HCT116 (cell line): ENCODE measurements around the gene PDK2. TPM values are rescaled to one million over a fixed set of nuclear protein-coding genes. Genes with fewer than 3 reads are reported as not detected.

Experiments used
- ATAC-seq: fragments of 200-7000 bp; cut with Tn5 transposase; 2 replicates; pipeline ENCODE4 v1.9.1; 2020; ENCODE audit warnings: mild to moderate bottlenecking, moderate library complexity
- BruUV-seq: library from RNA; stranded (reverse); fragments of 400-500 nt; replicated peaks from 2 replicates; lab custom pipeline; 2021; lab: Mats Ljungman, UMichigan
- CTCF ChIA-PET: fragments of 300-600 bp; sonication (Branson Sonifier 250); formaldehyde crosslinking; loops from one replicate; lab custom pipeline; 2021; ENCODE audit warnings: antibody characterized with exemption; lab: Charles Lee
- POLR2A ChIA-PET: fragments of 300-600, 350-600 bp; sonication (Branson Sonifier 250); formaldehyde crosslinking; loops from one replicate; lab custom pipeline; 2021; ENCODE audit warnings: antibody characterized with exemption; lab: Charles Lee
- RAD21 ChIA-PET, 2 experiments: fragments of 300-600 bp; sonication (Branson Sonifier 250); formaldehyde crosslinking; loops; one replicate each; lab custom pipeline; 2023; ENCODE audit warnings: low total read pairs in 2 of 2; ENCODE audit not compliant: uncharacterized antibody in 2 of 2, unreplicated experiment in 2 of 2, low non-redundant PET in 1 of 2; lab: Charles Lee
- DNase-seq: peaks from one replicate; pipeline ENCODE4 v3.0.0-alpha.2; 2010; ENCODE audit warnings: low read depth, low spot score
- H2AFZ ChIP-seq: fragments of 200-600 bp; shearing (Covaris generic), sonication (generic); 2 replicates; pipeline ENCODE4 v1.6.1; 2017; ENCODE audit warnings: low read depth, mixed run types, mixed read lengths, antibody characterized with exemption, low read length; ENCODE audit not compliant: poor library complexity, severe bottlenecking
- H3K27ac ChIP-seq: 2 replicates; pipeline ENCODE4 v1.5.1; 2012; ENCODE audit warnings: low read depth, low read length
- H3K27me3 ChIP-seq: fragments of 200-600 bp; sonication (generic); 2 replicates; pipeline ENCODE4 v1.6.1; 2016; ENCODE audit warnings: mixed run types, low read length, mixed read lengths; ENCODE audit not compliant: insufficient read depth
- H3K36me3 ChIP-seq, 2 experiments: fragments of 200-500 bp in 1 of 2; fragments of 200-600 bp in 1 of 2; sonication (Bioruptor generic) in 1 of 2; sonication (generic) in 1 of 2; 2 replicates each; pipeline versions ENCODE4 v1.5.1 to v1.6.1; 2014 to 2016; ENCODE audit warnings: low read length in 2 of 2, inconsistent platforms in 1 of 2, mixed read lengths in 1 of 2, mixed run types in 1 of 2; ENCODE audit not compliant: insufficient read depth in 2 of 2, control insufficient read depth in 1 of 2
- H3K4me1 ChIP-seq, 2 experiments: fragments of 200-600 bp in 1 of 2; sonication (generic) in 1 of 2; 2 replicates each; pipeline versions ENCODE4 v1.5.1 to v1.6.1; 2012 to 2017; ENCODE audit warnings: low read length in 2 of 2, inconsistent platforms in 1 of 2, mild to moderate bottlenecking in 1 of 2, mixed read lengths in 1 of 2, mixed run types in 1 of 2, moderate library complexity in 1 of 2; ENCODE audit not compliant: insufficient read depth in 2 of 2, control insufficient read depth in 1 of 2
- H3K4me2 ChIP-seq: fragments of 200-600 bp; sonication (generic); 2 replicates; pipeline ENCODE4 v1.6.1; 2017; ENCODE audit warnings: mixed run types, low read length, mixed read lengths
- H3K4me3 ChIP-seq, 2 experiments: fragments of 200-600 bp in 1 of 2; sonication (generic) in 1 of 2; replicated peaks in 1 of 2; 2 replicates each; pipeline ENCODE4 v1.5.1; 2011 to 2016; ENCODE audit warnings: low read length in 2 of 2, control low read depth in 1 of 2, low read depth in 1 of 2, mild to moderate bottlenecking in 1 of 2, mixed read lengths in 1 of 2, mixed run types in 1 of 2
- H3K79me2 ChIP-seq: fragments of 200-600 bp; sonication (generic); 2 replicates; pipeline ENCODE4 v1.6.1; 2017; ENCODE audit warnings: mild to moderate bottlenecking, mixed run types, low read length, moderate library complexity, mixed read lengths; ENCODE audit not compliant: insufficient read depth
- H3K9ac ChIP-seq: fragments of 200-600 bp; sonication (generic); 2 replicates; pipeline ENCODE4 v1.6.1; 2016; ENCODE audit warnings: low read length, mixed read lengths
- H3K9me2 ChIP-seq: fragments of 200-600 bp; sonication (generic), shearing (Covaris generic); 2 replicates; pipeline ENCODE4 v1.6.1; 2017; ENCODE audit warnings: mixed run types, mild to moderate bottlenecking, moderate library complexity; ENCODE audit not compliant: insufficient read depth
- H3K9me3 ChIP-seq, 2 experiments: fragments of 200-500 bp in 1 of 2; fragments of 200-600 bp in 1 of 2; sonication (Bioruptor generic) in 1 of 2; sonication (generic) in 1 of 2; 2 replicates each; pipeline ENCODE4 v1.6.1; 2014 to 2017; ENCODE audit warnings: low read length in 2 of 2, mixed read lengths in 2 of 2, inconsistent platforms in 1 of 2, low read depth in 1 of 2, mild to moderate bottlenecking in 1 of 2, mixed run types in 1 of 2, moderate library complexity in 1 of 2; ENCODE audit not compliant: control insufficient read depth in 1 of 2, insufficient read depth in 1 of 2
- H4K20me1 ChIP-seq: fragments of 200-600 bp; sonication (generic), shearing (Covaris generic); 2 replicates; pipeline ENCODE4 v1.6.1; 2017; ENCODE audit warnings: mixed run types, mild to moderate bottlenecking, moderate library complexity; ENCODE audit not compliant: insufficient read depth
- FOSL1 ChIP-seq: IDR thresholded peaks from 2 replicates; pipeline ENCODE4 v1.6.1; 2012; ENCODE audit warnings: low read depth
- MAX ChIP-seq: IDR thresholded peaks from 2 replicates; pipeline ENCODE4 v1.6.1; 2012
- SIN3A ChIP-seq: IDR thresholded peaks from 2 replicates; pipeline ENCODE4 v1.6.1; 2012; ENCODE audit warnings: low read depth
- intact Hi-C: fragments of 100-400 bp; cut with micrococcal nuclease; formaldehyde crosslinking; loops from 2 replicates; pipeline ENCODE4 v1.10.0; 2022
- total RNA-seq: library from RNA; stranded (reverse); gene quantifications from one replicate; pipeline ENCODE4 v1.2.1, GENCODE V29; 2021; ENCODE audit not compliant: unreplicated experiment

The PDK2 gene
- total RNA-seq, 1 experiment from 2014 or later, result 39.1 TPM

DNA sequence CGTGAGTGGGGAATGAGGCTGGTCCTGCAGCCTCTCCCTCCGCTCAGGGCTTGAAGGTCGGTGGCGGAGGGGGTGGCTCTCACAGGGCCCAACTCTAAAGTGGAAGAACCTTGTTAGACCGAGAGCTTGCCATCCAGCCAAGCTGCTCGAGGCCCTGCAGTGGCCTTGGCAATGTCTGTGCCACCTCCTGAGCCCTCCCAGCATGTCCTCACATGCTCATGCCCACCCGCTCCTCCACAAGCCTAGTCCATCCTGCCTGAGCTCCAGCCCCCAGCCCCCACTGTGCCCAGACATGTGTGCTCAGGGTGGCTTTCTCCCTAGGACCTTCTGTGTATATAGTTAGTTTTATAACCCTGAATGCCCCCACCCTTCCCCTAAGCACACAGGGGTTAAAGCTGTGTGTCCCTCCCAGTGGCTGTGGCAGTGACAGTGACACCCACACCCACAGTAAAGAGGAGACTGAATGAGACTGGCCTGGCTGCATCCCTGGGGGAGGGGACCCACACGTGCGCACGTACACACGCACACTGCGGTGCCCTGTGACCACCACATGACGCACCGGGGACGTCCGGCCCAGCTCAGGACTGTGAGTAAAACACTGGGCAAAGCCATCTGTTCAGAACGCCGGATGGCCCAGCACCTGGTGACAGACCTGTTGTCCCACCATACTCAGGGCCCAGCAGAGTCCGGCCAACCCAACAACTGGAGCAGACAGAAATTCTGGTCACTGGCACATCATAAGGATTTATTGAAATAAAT lies 15.6 kb downstream of the PDK2 start (continued):
- no peak for TF ChIP-seq SIN3A
- TF ChIP-seq FOSL1, result no peak

DNA sequence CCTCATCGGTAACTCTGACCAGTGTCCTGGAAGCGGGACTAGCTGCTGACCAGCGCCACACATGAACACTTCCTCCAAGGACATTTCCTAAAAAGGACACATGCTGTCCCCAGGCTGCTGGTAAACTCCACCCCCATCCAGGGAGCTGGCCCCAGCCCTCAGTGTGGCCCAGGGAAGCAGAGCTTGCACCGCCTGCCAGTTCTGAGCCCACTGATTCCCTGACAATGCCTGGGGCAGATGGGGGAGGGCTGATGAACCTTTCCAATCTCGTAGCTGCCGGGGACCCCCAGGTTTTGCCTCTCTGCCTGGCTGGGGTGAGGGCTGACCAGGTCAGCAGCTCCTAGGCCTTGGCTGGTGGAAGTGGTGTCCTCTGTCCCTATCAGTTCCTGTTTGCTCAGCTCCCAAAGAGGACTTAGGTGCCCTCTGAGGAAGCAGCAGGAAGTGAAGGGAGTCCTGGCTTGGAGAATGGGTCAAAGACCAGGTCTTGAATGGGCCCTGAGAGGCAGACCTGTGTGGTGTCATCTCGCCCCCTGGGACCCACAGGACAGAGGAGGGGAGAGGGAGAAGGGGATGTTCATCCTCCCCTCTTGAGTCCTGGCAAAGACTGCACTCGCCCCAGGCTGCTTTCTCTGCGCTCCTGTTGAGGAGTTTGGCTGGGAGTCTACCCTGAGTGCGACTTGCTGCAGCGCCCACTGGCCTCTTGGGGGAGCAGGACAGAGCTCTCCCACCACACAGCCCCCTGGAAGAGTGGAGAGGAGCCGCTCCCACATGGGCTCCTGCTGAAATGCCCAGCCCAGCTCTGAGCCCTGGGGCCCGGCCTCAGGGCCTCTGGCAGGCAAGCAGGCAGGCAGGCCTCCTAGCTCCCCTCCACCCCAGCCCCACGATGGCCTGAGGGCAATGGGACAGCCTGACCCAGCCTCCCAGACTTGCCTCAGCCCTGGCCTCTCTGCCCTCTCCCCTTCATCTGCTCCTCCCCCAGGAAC lies 16.8 kb downstream of the PDK2 start:
- Histone ChIP-seq H3K36me3 (peaks cover 0 to 5% of the 10 kb centered on the region in 2 experiments; a peak in 1 of 4 replicates), H3K27me3 (no peaks in the 10 kb centered on the region), H4K20me1 (no peaks in the 10 kb centered on the region), H3K4me3 (no peak overlapping the region), H3K79me2 (no peaks in the 10 kb centered on the region), H3K4me1 (peaks cover 6 to 22% of the 10 kb centered on the region in 2 experiments; a peak in 3 of 4 replicates), H3K27ac (0 out of 2 replicates have a peak overlapping the region, but pooled peaks have one; percentile 19), H3K9me3 (no peaks in the 10 kb centered on the region)
- DNase-seq (no peak), ATAC-seq (no peak)
- CTCF ChIA-PET, result interaction anchor here (0.9 to 1.6 kb wide), 3 partner anchors 12 to 49 kb away, joined by 3 to 10 read pairs (median 3); partner anchors contain the start of gene PDK2
- RAD21 ChIA-PET, result no interaction called here
- no TSS peak for BruUV-seq
- POLR2A ChIA-PET, result interaction anchor here (0.8 kb wide), 1 partner anchor 12 kb away, joined by 3 read pairs; no protein-coding TSS in a partner anchor
- intact Hi-C loops, result no loop called here
- TF ChIP-seq MAX, result no peak
- TF ChIP-seq, all 23 proteins: peak for 0
- no peak overlapping the region for H3K9ac ChIP-seq
- H3K4me2 ChIP-seq, result no peak overlapping the region
- no peak overlapping the region for H2AFZ ChIP-seq
- H3K9me2 ChIP-seq, result no peaks in the 10 kb centered on the region
